ENCODE data around the gene CTNNA3.

DNA sequence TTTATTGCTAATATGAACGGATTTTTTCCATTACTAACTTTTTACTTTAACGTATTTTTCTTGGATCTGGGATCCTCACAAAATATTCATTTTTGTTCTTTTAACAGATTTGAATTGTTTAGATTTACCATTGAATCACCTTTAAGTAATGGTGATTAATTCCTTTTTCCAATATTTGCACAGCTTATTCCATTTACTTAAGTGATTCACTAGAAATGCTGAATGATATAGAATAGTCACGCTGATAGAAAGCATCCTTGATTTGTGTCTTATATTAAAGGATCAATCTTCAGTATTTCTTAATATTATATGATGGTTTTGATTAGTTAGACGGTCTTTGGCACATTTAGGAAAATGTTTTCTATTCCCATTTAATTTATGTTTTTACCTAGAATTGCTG, 886.6 kb downstream of the CTNNA3 start:
- TF ChIP-seq POLR2AphosphoS5 (IDR thresholded peaks at IDR 0.05; ENCODE audit: insufficient read depth, low read depth, low read length) (no peak), GATA2 (IDR thresholded peaks at IDR 0.05; ENCODE audit: insufficient read depth, insufficient read length, low read depth, low read length) (no peak), MYC (IDR thresholded peaks at IDR 0.05; ENCODE audit: low read depth, low read length) (no peak), FOS (IDR thresholded peaks at IDR 0.05; ENCODE audit: borderline replicate concordance, insufficient read depth, low read length) (no peak), POLR2A (IDR thresholded peaks at IDR 0.05; ENCODE audit: low read depth, low read length) (no peak)
- TF ChIP-seq, protein P1, sequence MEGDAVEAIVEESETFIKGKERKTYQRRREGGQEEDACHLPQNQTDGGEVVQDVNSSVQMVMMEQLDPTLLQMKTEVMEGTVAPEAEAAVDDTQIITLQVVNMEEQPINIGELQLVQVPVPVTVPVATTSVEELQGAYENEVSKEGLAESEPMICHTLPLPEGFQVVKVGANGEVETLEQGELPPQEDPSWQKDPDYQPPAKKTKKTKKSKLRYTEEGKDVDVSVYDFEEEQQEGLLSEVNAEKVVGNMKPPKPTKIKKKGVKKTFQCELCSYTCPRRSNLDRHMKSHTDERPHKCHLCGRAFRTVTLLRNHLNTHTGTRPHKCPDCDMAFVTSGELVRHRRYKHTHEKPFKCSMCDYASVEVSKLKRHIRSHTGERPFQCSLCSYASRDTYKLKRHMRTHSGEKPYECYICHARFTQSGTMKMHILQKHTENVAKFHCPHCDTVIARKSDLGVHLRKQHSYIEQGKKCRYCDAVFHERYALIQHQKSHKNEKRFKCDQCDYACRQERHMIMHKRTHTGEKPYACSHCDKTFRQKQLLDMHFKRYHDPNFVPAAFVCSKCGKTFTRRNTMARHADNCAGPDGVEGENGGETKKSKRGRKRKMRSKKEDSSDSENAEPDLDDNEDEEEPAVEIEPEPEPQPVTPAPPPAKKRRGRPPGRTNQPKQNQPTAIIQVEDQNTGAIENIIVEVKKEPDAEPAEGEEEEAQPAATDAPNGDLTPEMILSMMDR (IDR thresholded peaks at IDR 0.05; ENCODE audit: extremely low read depth in 1 of 2, insufficient read depth in 1 of 2, low read depth in 1 of 2, low read length in 2 of 2): no peak
